ENCODE results near the gene DLGAP1. TPM values are rescaled to one million over a fixed set of nuclear protein-coding genes. Genes with fewer than 3 reads are reported as not detected.

The DLGAP1 gene
- total RNA-seq, 1 experiment from 2014 or later = 0.39 TPM

DNA sequence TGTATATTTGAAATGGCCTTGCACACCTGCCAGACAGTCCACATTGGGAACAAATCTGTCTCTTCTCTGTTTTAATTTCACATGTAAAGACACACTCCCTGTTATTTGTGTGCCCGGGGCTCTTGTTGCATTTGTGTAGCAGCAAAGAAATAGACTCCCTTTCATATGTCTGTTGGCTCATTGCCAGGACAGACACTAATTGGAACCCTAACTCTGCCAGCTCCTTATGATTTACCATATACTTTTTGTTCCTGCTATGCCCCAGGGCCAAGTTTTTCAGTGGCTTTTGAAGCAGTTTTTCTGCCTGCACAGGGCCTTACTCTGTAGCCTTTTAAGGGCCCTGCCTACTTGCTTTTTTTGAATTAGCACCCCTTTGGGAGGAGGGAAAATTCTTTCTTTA is 396.9 kb downstream of the DLGAP1 start (continued):
- TF ChIP-seq REST (IDR thresholded peaks at IDR 0.05; ENCODE audit: low read depth) (no peak), CTCF (IDR thresholded peaks at IDR 0.05 in 2 of 3, conservative IDR thresholded peaks at IDR 0.05 in 1 of 3; ENCODE audit: borderline replicate concordance in 1 of 3, insufficient read depth in 1 of 3, low read depth in 2 of 3, low read length in 2 of 3) (no peak), SIN3A (IDR thresholded peaks at IDR 0.05; ENCODE audit: low read depth) (no peak), EZH2 (IDR thresholded peaks at IDR 0.05) (no peak), SRF (IDR thresholded peaks at IDR 0.05; ENCODE audit: low read depth) (no peak), ZFX (IDR thresholded peaks at IDR 0.05) (no peak)

DNA sequence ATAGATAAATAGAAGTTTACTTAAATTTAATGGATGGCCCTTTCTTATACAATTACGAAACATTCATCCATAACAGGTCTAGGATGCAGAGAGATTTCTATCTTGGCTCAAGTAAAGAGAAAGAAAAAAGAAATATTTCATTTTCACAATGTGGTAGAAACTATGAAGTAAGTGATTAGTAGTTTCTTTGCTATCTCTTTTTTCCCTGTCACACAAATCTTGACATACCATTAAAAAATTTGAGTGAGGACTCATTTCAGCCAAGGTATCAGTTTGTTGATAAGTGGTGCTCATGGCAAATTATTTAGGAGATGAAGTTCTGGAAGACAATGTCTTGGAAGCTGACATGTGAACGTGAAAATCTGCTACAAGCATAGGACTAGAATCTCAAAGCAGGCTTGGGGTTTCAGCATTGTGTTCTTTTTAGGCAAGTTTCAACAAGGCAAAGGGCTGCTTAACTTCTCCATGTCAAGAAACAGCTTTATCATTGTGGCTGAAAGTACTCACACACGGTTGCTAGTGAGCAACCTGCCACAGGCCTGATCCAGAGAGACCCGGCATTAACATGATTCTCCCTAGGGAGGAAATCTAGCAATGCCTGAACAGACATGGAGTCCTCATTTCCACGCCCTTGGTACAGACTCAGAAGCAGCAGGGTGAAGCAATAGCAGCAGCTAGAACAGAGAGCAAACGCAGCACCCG is 414.6 kb downstream of the DLGAP1 start:
- no peak for DNase-seq (ENCODE audit: low read depth, low spot score)
- Histone ChIP-seq H3K4me3 (replicated peaks in 1 of 2; ENCODE audit: low read depth in 1 of 2, low read length in 2 of 2) (no peak overlapping the region), H3K27me3 (ENCODE audit: insufficient read depth, low read length) (no peaks in the 10 kb centered on the region), H3K27ac (ENCODE audit: low read depth, low read length) (no peak overlapping the region), H3K9ac (ENCODE audit: low read length) (no peak overlapping the region), H3K79me2 (ENCODE audit: insufficient read depth, low read length) (no peaks in the 10 kb centered on the region), H3K4me2 (ENCODE audit: low read length) (no peak overlapping the region), H3K9me2 (ENCODE audit: insufficient read depth) (no peaks in the 10 kb centered on the region), H4K20me1 (ENCODE audit: insufficient read depth) (no peaks in the 10 kb centered on the region), H3K9me3 (ENCODE audit: control insufficient read depth in 1 of 2, insufficient read depth in 1 of 2, low read depth in 1 of 2, low read length in 2 of 2) (no peaks in the 10 kb centered on the region), H3K36me3 (ENCODE audit: control insufficient read depth in 1 of 2, insufficient read depth in 2 of 2, low read length in 2 of 2) (no peaks in the 10 kb centered on the region), H3K4me1 (ENCODE audit: control insufficient read depth in 1 of 2, insufficient read depth in 2 of 2, low read length in 2 of 2) (no peaks in the 10 kb centered on the region), H2AFZ (ENCODE audit: low read depth, low read length, poor library complexity, severe bottlenecking) (no peak overlapping the region)
- intact Hi-C loops (cut with micrococcal nuclease) = no loop called here
- TF ChIP-seq RAD21 (IDR thresholded peaks at IDR 0.05; ENCODE audit: low read depth) = no peak
- TF ChIP-seq EZH2phosphoT487 (IDR thresholded peaks at IDR 0.05; ENCODE audit: borderline replicate concordance) = no peak
- TF ChIP-seq JUND (IDR thresholded peaks at IDR 0.05) = no peak
- no TSS peak for BruUV-seq (replicated peaks)
- ChIA-PET CTCF (no interaction called here), RAD21 (ENCODE audit: low non-redundant PET in 1 of 2, low total read pairs in 2 of 2, uncharacterized antibody in 2 of 2, unreplicated experiment in 2 of 2) (no interaction called here), POLR2A (no interaction called here)
- no peak for ATAC-seq

Measured in HCT116 (cell line).